ACC112 (cell line): ENCODE measurements around the gene DYNC1LI1.
A peak's percentile ranks its signal among the peaks of the same experiment; 100 is the strongest.

ENCODE experiments used
- H2AFZ ChIP-seq: fragments of 200-600 bp; sonication (generic); one replicate; pipeline ENCODE4 v1.6.0; 2017; ENCODE audit warnings: antibody characterized with exemption, low read length; ENCODE audit not compliant: unreplicated experiment
- H3K27ac ChIP-seq: fragments of 200-600 bp; sonication (generic); 2 replicates; pipeline ENCODE4 v1.5.1; 2014; ENCODE audit warnings: low read depth, mild to moderate bottlenecking, antibody characterized with exemption, low read length, moderate library complexity
- H3K27me3 ChIP-seq: fragments of 200-600 bp; sonication (generic); 2 replicates; pipeline ENCODE4 v1.6.1; 2014; ENCODE audit warnings: mild to moderate bottlenecking, antibody characterized with exemption, low read length, moderate library complexity, mixed read lengths; ENCODE audit not compliant: insufficient read depth
- H3K36me3 ChIP-seq: fragments of 200-600 bp; sonication (generic); 2 replicates; pipeline ENCODE4 v1.6.1; 2016; ENCODE audit warnings: mild to moderate bottlenecking, antibody characterized with exemption, low read length, moderate library complexity, mixed read lengths; ENCODE audit not compliant: insufficient read depth
- H3K4me1 ChIP-seq: fragments of 200-600 bp; sonication (generic); one replicate; pipeline ENCODE4 v1.6.1; 2016; ENCODE audit warnings: low read length, mixed read lengths; ENCODE audit not compliant: insufficient read depth, unreplicated experiment, control insufficient read depth
- H3K4me3 ChIP-seq: fragments of 200-600 bp; sonication (generic); 2 replicates; pipeline ENCODE4 v1.5.1; 2014; ENCODE audit warnings: mild to moderate bottlenecking, low read depth, low read length
- H3K79me2 ChIP-seq: fragments of 200-600 bp; sonication (generic); one replicate; pipeline ENCODE4 v1.6.0; 2016; ENCODE audit warnings: low read length; ENCODE audit not compliant: control insufficient read depth, unreplicated experiment, insufficient read depth

DYNC1LI1 gene

GRCh38 chr3:32502118-32502945, 68.3 kb downstream of the DYNC1LI1 start, which contains the start of gene CMTM6:
TSS of gene CMTM6 (minus strand) at chr3:32502852. CDS start at chr3:32502745, 107 bp downstream.
- Histone ChIP-seq H3K4me1 (peaks cover 8% of the 10 kb centered on the region), H3K27me3 (no peaks in the 10 kb centered on the region), H3K27ac (peak within 1 kb of the TSS; percentile 85), H3K36me3 (no peaks in the 10 kb centered on the region), H2AFZ (peak within 1 kb of the TSS; percentile 98), H3K4me3 (peak within 1 kb of the TSS; percentile 90), H3K79me2 (peaks cover 35% of the 10 kb centered on the region)

- Histone ChIP-seq H3K4me3 (peak overlapping the region; percentile 90), H3K4me1 (peaks cover 8% of the 10 kb centered on the region), H2AFZ (no peak overlapping the region), H3K79me2 (peaks cover 36% of the 10 kb centered on the region), H3K27ac (peak overlapping the region; percentile 85), H3K27me3 (no peaks in the 10 kb centered on the region), H3K36me3 (no peaks in the 10 kb centered on the region)
Observed at GRCh38 chr3:32501783-32502117, 68.9 kb downstream of the DYNC1LI1 start.

- H3K79me2 ChIP-seq = peaks cover 42% of the 10 kb centered on the region
- H3K27me3 ChIP-seq = no peaks in the 10 kb centered on the region
- H2AFZ ChIP-seq = no peak overlapping the region
- peak overlapping the region; percentile 90 for H3K4me3 ChIP-seq
- H3K36me3 ChIP-seq = no peaks in the 10 kb centered on the region
- H3K4me1 ChIP-seq = peaks cover 8% of the 10 kb centered on the region
- peak overlapping the region; percentile 85; the same call in 1 of the 2 replicates for H3K27ac ChIP-seq
Observed at GRCh38 chr3:32500880-32501782, 69.5 kb downstream of the DYNC1LI1 start.

GRCh38 chr3:32500231-32500630, 70.4 kb downstream of the DYNC1LI1 start:
- Histone ChIP-seq H3K27ac (no peak overlapping the region), H3K4me1 (peaks cover 8% of the 10 kb centered on the region), H3K27me3 (no peaks in the 10 kb centered on the region), H2AFZ (no peak overlapping the region), H3K79me2 (peaks cover 47% of the 10 kb centered on the region), H3K36me3 (no peaks in the 10 kb centered on the region), H3K4me3 (no peak overlapping the region)

GRCh38 chr3:32499585-32499984, 71.1 kb downstream of the DYNC1LI1 start:
- Histone ChIP-seq H2AFZ (no peak overlapping the region), H3K27ac (no peak overlapping the region), H3K36me3 (no peaks in the 10 kb centered on the region), H3K79me2 (peaks cover 48% of the 10 kb centered on the region), H3K4me1 (peaks cover 9% of the 10 kb centered on the region), H3K4me3 (no peak overlapping the region), H3K27me3 (no peaks in the 10 kb centered on the region)

GRCh38 chr3:32498992-32499391, 71.7 kb downstream of the DYNC1LI1 start:
- Histone ChIP-seq H2AFZ (no peak overlapping the region), H3K27me3 (no peaks in the 10 kb centered on the region), H3K4me3 (no peak overlapping the region), H3K36me3 (no peaks in the 10 kb centered on the region), H3K79me2 (peaks cover 54% of the 10 kb centered on the region), H3K27ac (no peak overlapping the region), H3K4me1 (peaks cover 15% of the 10 kb centered on the region)

GRCh38 chr3:32498252-32498651, 72.4 kb downstream of the DYNC1LI1 start:
- H3K79me2 ChIP-seq = peaks cover 62% of the 10 kb centered on the region
- no peak overlapping the region for H2AFZ ChIP-seq
- no peak overlapping the region for H3K27ac ChIP-seq
- no peaks in the 10 kb centered on the region for H3K27me3 ChIP-seq
- H3K36me3 ChIP-seq = no peaks in the 10 kb centered on the region
- peaks cover 23% of the 10 kb centered on the region for H3K4me1 ChIP-seq
- no peak overlapping the region for H3K4me3 ChIP-seq

GRCh38 chr3:32495609-32496008, 75.0 kb downstream of the DYNC1LI1 start:
- H3K27me3 ChIP-seq = no peaks in the 10 kb centered on the region
- H3K4me3 ChIP-seq = no peak overlapping the region
- H3K79me2 ChIP-seq = peaks cover 57% of the 10 kb centered on the region
- no peak overlapping the region for H3K27ac ChIP-seq
- no peak overlapping the region for H2AFZ ChIP-seq
- no peaks in the 10 kb centered on the region for H3K36me3 ChIP-seq
- peaks cover 27% of the 10 kb centered on the region for H3K4me1 ChIP-seq

- Histone ChIP-seq H3K27me3 (no peaks in the 10 kb centered on the region), H3K27ac (no peak overlapping the region), H3K79me2 (peaks cover 52% of the 10 kb centered on the region), H3K4me1 (peaks cover 22% of the 10 kb centered on the region), H3K4me3 (no peak overlapping the region), H2AFZ (no peak overlapping the region), H3K36me3 (no peaks in the 10 kb centered on the region)
Observed at GRCh38 chr3:32495085-32495484, 75.6 kb downstream of the DYNC1LI1 start.

GRCh38 chr3:32493437-32494414, 76.9 kb downstream of the DYNC1LI1 start:
- Histone ChIP-seq H3K4me3 (no peak overlapping the region), H3K4me1 (peaks cover 22% of the 10 kb centered on the region), H3K27me3 (no peaks in the 10 kb centered on the region), H3K36me3 (no peaks in the 10 kb centered on the region), H3K27ac (no peak overlapping the region), H2AFZ (no peak overlapping the region), H3K79me2 (peaks cover 43% of the 10 kb centered on the region)
